GM12865 (cell line): ENCODE results near the gene EPHA4.

Source experiments
- DNase-seq: peaks from one replicate; pipeline ENCODE4 v3.0.0; 2010; ENCODE audit warnings: low read depth
- H3K4me3 ChIP-seq: 2 replicates; pipeline ENCODE4 v1.5.1; 2011; ENCODE audit warnings: mild to moderate bottlenecking, low read depth, low read length, control low read depth
- TF ChIP-seq, protein P1 (sequence below): IDR thresholded peaks from 2 replicates; pipeline ENCODE4 v1.5.1; 2011; ENCODE audit warnings: low read length, control low read depth, low read depth, inconsistent platforms; ENCODE audit not compliant: insufficient read depth; ENCODE audit errors: missing control alignments

Gene EPHA4

DNA sequence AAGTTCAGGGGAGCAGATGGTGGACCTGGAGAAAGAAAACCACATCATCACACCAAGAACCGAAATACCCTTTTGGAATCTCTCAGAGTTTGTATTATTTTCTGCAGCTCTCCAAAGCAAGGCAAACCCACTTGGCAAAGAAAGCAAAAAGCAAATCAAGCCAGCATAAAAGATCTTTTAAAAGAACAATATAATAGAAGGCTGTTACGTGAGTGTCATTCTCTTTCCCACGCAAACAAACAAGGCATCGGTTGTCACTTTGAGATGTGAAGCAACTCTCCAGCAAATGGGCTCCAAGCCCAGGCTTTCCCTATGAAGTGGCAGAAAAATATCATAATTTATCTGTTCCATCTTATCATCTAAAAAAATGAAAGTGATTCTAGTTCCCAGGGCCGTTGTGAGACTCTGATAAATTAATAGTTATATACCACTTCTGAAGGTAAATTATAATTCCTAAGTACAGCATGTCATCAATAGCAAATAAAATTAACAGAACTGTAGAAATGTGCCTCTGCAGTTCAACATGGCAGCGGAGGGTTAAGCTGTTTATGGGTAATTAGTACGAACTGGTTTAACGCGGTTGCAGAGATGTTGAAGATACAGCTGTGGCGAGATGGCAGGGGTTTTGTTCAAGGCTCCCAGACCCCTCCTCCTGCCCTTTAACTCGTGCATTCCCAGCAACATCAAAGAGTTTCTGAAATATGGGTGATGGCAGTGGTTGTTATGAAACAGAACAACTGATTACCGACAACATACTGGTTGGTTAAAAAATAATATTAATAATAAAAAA is 89.2 kb downstream of the EPHA4 start:
- no peak overlapping the region for H3K4me3 ChIP-seq
- TF ChIP-seq, protein P1, sequence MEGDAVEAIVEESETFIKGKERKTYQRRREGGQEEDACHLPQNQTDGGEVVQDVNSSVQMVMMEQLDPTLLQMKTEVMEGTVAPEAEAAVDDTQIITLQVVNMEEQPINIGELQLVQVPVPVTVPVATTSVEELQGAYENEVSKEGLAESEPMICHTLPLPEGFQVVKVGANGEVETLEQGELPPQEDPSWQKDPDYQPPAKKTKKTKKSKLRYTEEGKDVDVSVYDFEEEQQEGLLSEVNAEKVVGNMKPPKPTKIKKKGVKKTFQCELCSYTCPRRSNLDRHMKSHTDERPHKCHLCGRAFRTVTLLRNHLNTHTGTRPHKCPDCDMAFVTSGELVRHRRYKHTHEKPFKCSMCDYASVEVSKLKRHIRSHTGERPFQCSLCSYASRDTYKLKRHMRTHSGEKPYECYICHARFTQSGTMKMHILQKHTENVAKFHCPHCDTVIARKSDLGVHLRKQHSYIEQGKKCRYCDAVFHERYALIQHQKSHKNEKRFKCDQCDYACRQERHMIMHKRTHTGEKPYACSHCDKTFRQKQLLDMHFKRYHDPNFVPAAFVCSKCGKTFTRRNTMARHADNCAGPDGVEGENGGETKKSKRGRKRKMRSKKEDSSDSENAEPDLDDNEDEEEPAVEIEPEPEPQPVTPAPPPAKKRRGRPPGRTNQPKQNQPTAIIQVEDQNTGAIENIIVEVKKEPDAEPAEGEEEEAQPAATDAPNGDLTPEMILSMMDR = no peak
- no peak for DNase-seq

DNA sequence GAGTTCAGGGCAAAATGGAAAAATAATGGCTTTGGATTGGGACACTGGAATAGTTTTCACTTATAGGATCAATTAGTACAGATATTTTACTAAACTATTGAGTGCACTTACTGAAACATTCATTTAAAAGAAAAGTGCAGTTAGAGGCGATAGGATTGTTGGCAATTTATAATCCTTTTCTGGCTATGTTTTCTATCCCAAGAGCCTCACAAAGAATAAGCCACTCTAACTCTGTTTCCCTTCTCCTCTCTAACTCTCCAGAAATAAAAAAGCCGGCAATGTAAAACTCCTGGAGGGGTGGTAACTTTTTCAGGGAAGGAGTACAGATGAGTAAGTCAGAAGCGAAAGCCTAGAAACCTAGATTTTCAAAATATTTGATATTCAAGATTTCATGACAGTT is 91.3 kb downstream of the EPHA4 start:
- DNase-seq = no peak
- no peak overlapping the region for H3K4me3 ChIP-seq
- TF ChIP-seq, protein P1 = no peak

DNA sequence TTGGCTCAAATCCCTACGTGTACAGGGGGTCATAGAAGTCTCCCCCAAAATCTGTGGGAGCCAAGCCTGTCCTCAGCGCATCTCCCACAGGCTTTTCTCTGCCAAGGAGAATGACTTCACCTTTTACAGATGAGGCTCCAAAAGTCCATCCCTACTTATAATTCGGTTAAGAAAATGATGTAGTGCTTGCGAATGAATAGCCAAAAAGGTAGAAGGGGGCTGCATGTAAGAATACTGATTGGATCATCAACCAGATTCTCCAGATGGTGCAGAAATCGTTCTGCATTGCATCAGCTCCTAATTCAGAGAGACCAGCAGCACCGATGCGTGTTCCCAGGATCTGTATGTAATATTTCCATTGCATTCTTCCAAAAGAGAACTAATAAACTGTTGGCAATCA is 91.9 kb downstream of the EPHA4 start:
- TF ChIP-seq, protein P1 = no peak

DNA sequence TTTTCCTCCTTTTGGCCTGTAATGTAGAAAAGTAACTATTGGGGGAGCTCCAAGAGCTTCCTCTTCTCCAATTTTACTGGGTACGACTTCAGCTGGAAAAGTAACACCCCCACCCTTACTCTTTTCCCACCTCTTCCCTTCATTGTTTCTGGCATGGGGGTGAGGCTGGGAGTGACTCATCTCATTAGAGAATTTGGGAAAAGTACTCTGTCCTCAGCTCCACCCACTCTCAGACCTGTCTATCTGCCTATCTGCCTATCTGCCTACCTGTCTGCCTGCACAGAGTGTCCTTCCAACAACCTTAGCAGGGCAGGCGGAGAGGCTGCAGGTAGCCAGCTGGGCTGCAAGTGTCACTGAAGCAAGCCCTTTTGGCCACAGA is 93.6 kb downstream of the EPHA4 start:
- TF ChIP-seq, protein P1 = no peak
- DNase-seq = no peak
- no peak overlapping the region for H3K4me3 ChIP-seq

More for the DNA sequence above, 91.9 kb downstream of the EPHA4 start:
- no peak overlapping the region for H3K4me3 ChIP-seq
- no peak for DNase-seq

GRCh38 chr2:221477714-221478484 is 94.2 kb downstream of the EPHA4 start:
- TF ChIP-seq, protein P1 = no peak

DNA sequence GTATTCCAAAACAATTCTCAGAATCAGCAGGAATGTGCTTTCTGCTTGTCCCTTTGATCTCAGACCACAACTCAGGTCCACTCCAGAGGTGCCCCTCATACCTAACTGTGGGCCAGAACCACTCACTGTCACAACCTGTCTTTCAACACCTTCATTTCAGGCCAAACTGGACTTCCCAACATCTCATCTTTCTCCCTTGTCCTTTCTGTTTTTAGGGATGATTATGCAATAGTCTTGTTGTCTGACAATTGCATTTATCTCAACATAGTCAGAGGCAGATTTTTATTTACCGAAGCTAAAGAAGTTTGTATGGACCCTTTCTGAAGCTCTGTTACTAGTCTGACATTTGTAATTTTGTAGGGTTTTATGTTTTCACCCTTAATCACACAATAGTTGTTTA is 95.9 kb downstream of the EPHA4 start:
- H3K4me3 ChIP-seq = no peak overlapping the region
- no peak for DNase-seq
- TF ChIP-seq, protein P1 = no peak

More at GRCh38 chr2:221477714-221478484, 94.2 kb downstream of the EPHA4 start:
- H3K4me3 ChIP-seq = no peak overlapping the region
- DNase-seq = no peak
